Iris pigment epithelial cell (primary cell): ENCODE results near the gene LOC101059915.
"Not testable (repeated sequence)": the region's sequence is repeated elsewhere in the genome, so short reads cannot be mapped to it uniquely, and the experiment has no call there.

Experiments used
- DNase-seq: peaks from one replicate; pipeline ENCODE4 v3.0.0-alpha.2; 2011; ENCODE audit warnings: low read depth

The LOC101059915 gene

DNA sequence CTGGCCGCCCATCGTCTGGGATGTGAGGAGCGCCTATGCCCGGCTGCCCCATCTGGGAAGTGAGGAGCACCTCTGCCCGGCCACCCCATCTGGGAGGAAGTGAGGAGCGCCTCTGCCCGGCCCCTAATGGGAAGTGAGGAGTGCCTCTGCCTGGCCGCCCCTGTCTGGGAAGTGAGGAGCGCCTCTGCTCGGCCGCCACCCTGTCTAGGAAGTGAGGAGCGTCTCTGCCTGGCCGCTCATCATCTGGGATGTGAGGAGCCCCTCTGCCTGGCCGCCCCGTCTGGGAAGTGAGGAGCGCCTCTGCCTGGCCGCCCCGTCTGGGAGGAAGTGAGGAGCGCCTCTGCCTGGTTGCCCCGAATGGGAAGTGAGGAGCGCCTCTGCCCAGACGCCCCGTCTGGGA, 8.3 kb downstream of the LOC101059915 start:
- not testable (repeated sequence) for DNase-seq

DNA sequence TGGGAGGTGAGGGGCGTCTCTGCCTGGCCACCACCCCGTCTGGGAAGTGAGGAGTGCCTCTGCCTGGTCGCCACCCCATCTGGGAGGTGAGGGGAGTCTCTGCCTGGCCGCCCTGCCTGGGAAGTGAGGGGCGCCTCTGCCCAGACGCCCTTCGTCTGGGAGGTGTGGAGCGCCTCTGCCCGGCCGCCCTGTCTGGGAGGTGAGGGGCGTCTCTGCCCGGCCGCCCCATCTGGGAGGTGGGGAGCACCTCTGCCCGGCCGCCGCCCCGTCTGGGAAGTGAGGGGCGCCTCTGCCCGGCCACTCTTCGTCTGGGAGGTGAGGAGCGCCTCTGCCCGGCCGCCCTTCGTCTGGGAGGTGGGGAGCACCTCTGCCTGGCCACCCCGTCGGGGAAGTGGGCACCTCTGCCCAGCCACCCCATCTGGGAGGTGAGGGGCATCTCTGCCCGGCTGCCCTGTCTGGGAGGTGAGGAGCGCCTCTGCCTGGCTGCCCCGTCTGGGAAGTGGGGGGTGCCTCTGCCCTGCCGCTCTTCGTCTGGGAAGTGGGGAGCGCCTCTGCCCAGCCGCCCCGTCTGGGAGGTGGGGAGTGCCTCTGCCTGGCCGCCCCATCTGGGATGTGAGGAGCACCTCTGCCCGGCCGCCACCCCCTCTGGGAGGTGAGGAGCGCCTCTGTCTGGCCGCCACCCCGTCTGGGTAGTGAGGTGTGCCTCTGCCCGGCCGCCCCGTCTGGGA, 8.9 kb downstream of the LOC101059915 start:
- DNase-seq: not testable (repeated sequence)

DNA sequence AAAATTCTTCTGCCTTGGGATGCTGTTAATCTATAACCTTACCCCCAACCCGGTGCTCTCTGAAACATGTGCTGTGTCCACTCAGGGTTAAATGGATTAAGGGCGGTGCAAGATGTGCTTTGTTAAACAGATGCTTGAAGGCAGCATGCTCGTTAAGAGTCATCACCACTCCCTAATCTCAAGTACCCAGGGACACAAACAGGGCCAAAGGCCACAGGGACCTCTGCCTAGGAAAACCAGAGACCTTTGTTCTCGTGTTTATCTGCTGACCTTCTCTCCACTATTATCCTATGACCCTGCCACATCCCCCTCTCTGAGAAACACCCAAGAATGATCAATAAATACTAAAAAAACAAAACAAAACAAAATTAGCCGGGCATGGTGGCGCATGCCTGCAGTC, 9.8 kb downstream of the LOC101059915 start:
- DNase-seq: not testable (repeated sequence)

- no peak for DNase-seq
These were observed 12.3 kb downstream of the LOC101059915 start for GRCh38 chrX:71679575-71680207.

- not testable (repeated sequence) for DNase-seq
These were observed 29.5 kb downstream of the LOC101059915 start for GRCh38 chrX:71696641-71697465.

DNA sequence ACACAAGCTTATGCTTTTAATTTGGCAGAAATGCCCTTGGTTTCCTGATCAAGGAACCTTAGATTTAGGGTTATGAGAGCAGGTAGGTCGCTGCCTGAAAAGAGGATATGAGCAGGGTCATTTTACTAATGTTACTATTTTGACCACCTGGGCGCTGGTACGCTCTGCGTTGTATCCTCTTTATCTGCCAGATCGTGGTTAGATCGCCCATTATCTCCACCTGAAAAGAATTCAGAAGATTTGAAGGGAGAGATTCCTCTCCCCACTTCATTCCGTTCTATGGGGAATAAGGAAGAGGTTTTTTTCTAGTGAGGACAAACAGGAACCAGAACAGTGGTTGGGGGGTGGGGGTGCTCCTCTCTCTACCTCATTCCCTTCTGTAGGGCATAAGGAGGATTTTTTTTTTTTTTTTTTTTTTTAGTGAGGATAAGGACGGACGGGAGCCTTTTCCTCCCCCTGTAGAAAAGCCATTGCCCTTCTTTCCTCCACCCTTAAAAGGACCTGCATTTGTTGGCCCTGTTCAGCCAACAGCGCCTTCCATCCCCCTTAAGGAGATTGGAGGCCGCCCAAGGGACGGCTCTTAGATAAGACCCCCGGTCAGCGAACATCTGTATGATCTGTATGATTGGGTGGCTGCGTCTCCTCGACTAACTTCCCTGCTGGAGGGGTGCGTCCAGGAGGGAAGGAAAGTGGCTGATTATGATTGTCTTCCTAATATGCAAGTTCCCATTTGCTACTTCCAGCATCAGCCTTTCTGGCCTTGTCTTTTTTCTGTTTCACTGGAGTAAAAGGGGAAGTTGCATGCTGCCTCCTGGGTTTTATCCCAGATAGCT, 30.3 kb downstream of the LOC101059915 start:
- DNase-seq: not testable (repeated sequence)

DNA sequence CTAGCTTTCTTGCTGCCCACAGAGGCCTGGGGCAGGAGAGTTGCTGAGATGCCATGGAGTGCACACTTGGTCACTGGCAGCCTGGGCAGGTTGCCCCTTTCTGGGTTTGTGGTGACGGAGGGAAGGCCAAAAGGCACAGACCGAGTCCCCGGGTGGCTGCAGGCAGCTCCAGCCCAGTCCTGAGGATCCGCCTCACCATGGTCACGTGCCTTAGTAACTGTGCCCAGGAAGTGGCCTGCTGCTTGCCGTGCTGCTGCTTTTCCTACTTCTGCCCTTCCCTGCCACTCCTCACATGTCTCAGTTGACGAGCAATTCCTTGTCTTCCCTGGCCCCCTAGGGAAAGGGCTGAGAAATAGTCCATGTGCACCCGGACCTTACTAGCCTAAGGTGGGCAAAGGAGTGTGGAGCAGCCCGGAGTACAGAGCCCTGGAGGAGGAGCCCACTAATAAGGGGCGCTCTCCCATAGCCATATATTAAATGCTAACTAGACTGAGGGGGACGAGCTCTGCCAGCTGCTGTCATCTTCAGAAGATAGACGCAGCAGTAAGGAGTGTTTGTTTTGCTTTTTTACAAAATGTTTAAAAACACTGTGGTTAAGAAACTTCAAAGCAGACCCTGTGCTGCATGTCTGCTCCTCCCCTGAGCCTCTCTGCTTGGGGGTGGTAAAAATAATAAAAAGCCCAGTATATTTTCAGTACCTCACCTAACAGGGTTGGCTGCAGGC, 31.1 kb downstream of the LOC101059915 start:
- DNase-seq: not testable (repeated sequence)

DNA sequence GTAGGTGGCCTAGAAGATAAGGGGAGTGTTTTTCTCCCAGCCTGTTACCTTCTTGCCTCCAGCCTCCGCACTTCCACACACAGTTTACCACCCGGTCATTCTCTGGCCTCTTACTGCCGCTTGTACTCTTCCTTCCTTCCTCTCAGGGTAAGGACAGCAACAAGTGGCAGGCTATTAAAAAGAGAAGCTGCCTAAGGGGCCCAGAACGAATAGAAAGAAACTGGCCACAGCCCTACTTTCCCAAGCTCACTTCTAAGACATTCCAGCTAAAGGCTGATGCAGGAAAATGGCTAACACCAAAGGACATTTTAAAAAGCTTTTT, 31.6 kb downstream of the LOC101059915 start:
- not testable (repeated sequence) for DNase-seq

GRCh38 chrX:71702853-71703252, 35.5 kb downstream of the LOC101059915 start:
- DNase-seq: not testable (repeated sequence)

- not testable (repeated sequence) for DNase-seq
These were observed 46.7 kb downstream of the LOC101059915 start for GRCh38 chrX:71714064-71714463.

- not testable (repeated sequence) for DNase-seq
These were observed 48.2 kb downstream of the LOC101059915 start for GRCh38 chrX:71715551-71715950.

- DNase-seq: not testable (repeated sequence)
These were observed 49.0 kb downstream of the LOC101059915 start for GRCh38 chrX:71716323-71716722.

- DNase-seq: not testable (repeated sequence)
These were observed 50.8 kb downstream of the LOC101059915 start, which contains the start of gene CXorf49 for GRCh38 chrX:71718185-71718584. Gene CXorf49 (minus strand): TSS chrX:71718285. CDS start chrX:71718151, 134 bp downstream.

DNA sequence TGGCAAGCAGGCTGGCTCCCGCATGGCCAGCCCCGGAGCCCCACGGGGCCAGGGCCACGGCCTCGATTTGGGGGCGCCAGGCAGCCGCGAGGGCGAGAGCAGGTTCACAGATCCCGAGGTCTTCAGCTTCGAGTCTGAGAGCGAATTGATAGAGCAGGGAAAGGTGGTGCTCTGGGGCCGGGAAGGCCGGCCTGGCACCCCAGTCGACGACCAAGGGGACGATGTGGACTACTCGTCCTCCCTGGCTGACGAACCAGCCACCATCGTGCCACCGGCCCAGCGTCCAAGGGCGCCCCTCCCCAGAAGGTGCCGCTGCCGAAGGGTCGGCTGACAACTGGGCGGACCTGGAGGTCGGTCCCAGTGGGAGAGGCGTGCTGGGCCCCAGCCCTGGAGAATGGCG, 51.8 kb downstream of the LOC101059915 start:
- DNase-seq: not testable (repeated sequence)

GRCh38 chrX:71720289-71720886, 53.0 kb downstream of the LOC101059915 start:
- DNase-seq: not testable (repeated sequence)
